ENCODE results near the gene PACSIN2.
"Not testable (repeated sequence)": the region's sequence is repeated elsewhere in the genome, so short reads cannot be mapped to it uniquely, and the experiment has no call there.

- not testable (repeated sequence) for TF ChIP-seq EZH2 (IDR thresholded peaks at IDR 0.05; ENCODE audit: insufficient read depth, poor library complexity, severe bottlenecking); EZH2phosphoT487 (IDR thresholded peaks at IDR 0.05; ENCODE audit: insufficient read depth, low read depth)
Observed at GRCh38 chr22:42961400-42961690, 53.6 kb downstream of the PACSIN2 start.

Measured in GM23248 (cell line).